PFSK-1 (cell line): ENCODE data around the gene STK32B.

ENCODE experiments used
- FOXP2 ChIP-seq: optimal IDR thresholded peaks from 2 replicates; pipeline ENCODE3; 2011; ENCODE audit warnings: borderline replicate concordance, control low read depth, inconsistent platforms; ENCODE audit not compliant: insufficient read depth; ENCODE audit errors: extremely low read length, extremely low read depth
- POLR2AphosphoS5 ChIP-seq: IDR thresholded peaks from 2 replicates; pipeline ENCODE4 v1.6.1; 2012; ENCODE audit warnings: low read depth, mild to moderate bottlenecking, control low read depth, low read length, moderate library complexity
- REST ChIP-seq, 2 experiments: IDR thresholded peaks; 2 replicates each; pipeline versions ENCODE4 v1.6.1 to v1.8.0; 2011 to 2012; ENCODE audit warnings: low read depth in 2 of 2, low read length in 2 of 2, control low read depth in 1 of 2, inconsistent platforms in 1 of 2, mild to moderate bottlenecking in 1 of 2, moderate library complexity in 1 of 2; ENCODE audit not compliant: insufficient read depth in 1 of 2
- SIN3A ChIP-seq: IDR thresholded peaks from 2 replicates; pipeline ENCODE4 v1.6.1; 2012; ENCODE audit warnings: mild to moderate bottlenecking, low read length, moderate library complexity, borderline replicate concordance; ENCODE audit not compliant: insufficient read depth
- TAF1 ChIP-seq: IDR thresholded peaks from 2 replicates; pipeline ENCODE4 v1.6.1; 2012; ENCODE audit warnings: low read length, control low read depth, borderline replicate concordance; ENCODE audit not compliant: insufficient read depth

- TF ChIP-seq REST (IDR thresholded peaks at IDR 0.05; ENCODE audit: insufficient read depth in 1 of 2, low read depth in 2 of 2, low read length in 2 of 2): no peak
- TF ChIP-seq FOXP2: no peak
- no peak for TF ChIP-seq TAF1
- no peak for TF ChIP-seq POLR2AphosphoS5
- no peak for TF ChIP-seq SIN3A
Measured at GRCh38 chr4:5420266-5420665, 369.0 kb downstream of the STK32B start.
